Esophagus squamous epithelium (tissue), 5 donors: Measurements from ENCODE around the gene PEX11A. TPM values are rescaled to one million over a fixed set of nuclear protein-coding genes. Genes with fewer than 3 reads are reported as not detected.

Source experiments
- DNase-seq: peaks from one replicate; lab custom pipeline; 2025; lab: John Stamatoyannopoulos, UW
- H3K27ac ChIP-seq, 4 donors: fragments of 200-600 bp; sonication (generic); one replicate each; pipeline ENCODE4 v1.5.1; 2016 to 2019; ENCODE audit warnings: mild to moderate bottlenecking in 1 of 4
- H3K27me3 ChIP-seq, 4 donors: fragments of 200-600 bp; sonication (generic); 1 replicate in 3 of 4; 2 replicates in 1 of 4; pipeline versions ENCODE4 v1.5.1 to v1.6.0; 2017 to 2021; ENCODE audit warnings: antibody characterized with exemption in 1 of 4
- H3K36me3 ChIP-seq, 3 donors: fragments of 200-600 bp; sonication (generic); one replicate each; pipeline ENCODE4 v1.5.1; 2016 to 2019
- H3K4me1 ChIP-seq, 3 donors: fragments of 200-600 bp; sonication (generic); one replicate each; pipeline ENCODE4 v1.5.1; 2017 to 2019
- H3K4me3 ChIP-seq, 4 donors: fragments of 200-600 bp; sonication (generic); 1 replicate in 3 of 4; 2 replicates in 1 of 4; pipeline ENCODE4 v1.5.1; 2016 to 2019; ENCODE audit warnings: mild to moderate bottlenecking in 2 of 4, moderate library complexity in 1 of 4
- H3K9me3 ChIP-seq, 3 donors: fragments of 200-600 bp; sonication (generic); one replicate each; pipeline ENCODE4 v1.5.1; 2016 to 2019
- CTCF ChIP-seq, 6 experiments: fragments of 450-650 bp in 4 of 6; fragments of 200-600 bp in 2 of 6; sonication (generic) in 2 of 6; IDR thresholded peaks; one replicate each; pipeline ENCODE4 v1.5.1; 2016 to 2019; ENCODE audit warnings: antibody characterized with exemption in 6 of 6, mild to moderate bottlenecking in 4 of 6, moderate library complexity in 4 of 6
- POLR2A ChIP-seq, 4 donors: fragments of 450-650 bp; IDR thresholded peaks; one replicate each; pipeline ENCODE4 v1.6.1; 2017; ENCODE audit warnings: antibody characterized with exemption in 4 of 4, mild to moderate bottlenecking in 4 of 4, moderate library complexity in 3 of 4
- WGBS, 2 donors: methylation state at CpG; one replicate each; pipeline ENCODE4 v1.1.5; 2018; 5-methylcytosine and 5-hydroxymethylcytosine counted together
- intact Hi-C: fragments of 100-400 bp; cut with DNase I; formaldehyde crosslinking; loops from one replicate; pipeline ENCODE4 v1.15.0; 2022
- total RNA-seq, 4 donors: library from RNA; depleted of rRNA; stranded (reverse); fragments of >200 nt; gene quantifications; one replicate each; pipeline ENCODE4 v1.1.0, GENCODE V29; 2016
- donor health status: DM: yes; HTN: yes; CAD: no.

The PEX11A gene
- total RNA-seq, 4 donors from 2014 or later, result 3.1 to 6.7 (median 5.6) TPM

DNA sequence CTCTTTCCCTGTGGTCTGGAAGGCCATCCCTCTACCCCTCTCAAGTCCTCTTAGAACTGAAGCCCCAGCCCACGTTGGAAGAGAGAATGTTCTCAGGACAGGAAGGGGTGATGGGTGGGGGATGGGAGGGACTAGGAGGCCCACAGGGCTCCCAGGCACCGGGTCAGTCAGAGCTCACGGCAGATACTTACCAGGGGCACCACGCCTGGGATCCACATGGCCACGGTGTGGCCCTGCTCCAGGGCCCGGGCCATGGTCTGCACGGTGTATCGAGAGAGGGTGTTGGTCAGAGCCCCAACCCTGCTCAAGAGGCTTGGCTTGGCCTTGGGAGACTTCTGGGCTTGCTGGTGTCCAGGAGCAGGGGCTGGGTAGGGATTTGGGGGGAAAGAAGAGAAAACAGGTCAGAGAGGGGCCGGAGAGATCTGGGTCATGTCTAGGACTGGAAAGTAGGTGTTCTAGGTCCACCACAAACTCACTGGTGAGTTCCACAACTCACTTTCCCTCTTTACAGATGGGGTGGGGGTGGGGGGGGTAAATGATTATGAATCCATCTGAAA is 21.2 kb downstream of the PEX11A start:
- 77 to 90% methylated on average over 6 to 8 of the region's 9 CpGs for WGBS, 2 donors
- Histone ChIP-seq H3K27me3 (peaks cover 0 to 9% (median 0%) of the 10 kb centered on the region in 4 donors), H3K4me3 (no peak overlapping the region), H3K27ac (no peak overlapping the region), H3K36me3 (no peaks in the 10 kb centered on the region), H3K9me3 (no peaks in the 10 kb centered on the region), H3K4me1 (peaks cover 4 to 23% (median 8%) of the 10 kb centered on the region in 3 donors)
- intact Hi-C loops, result no loop called here
- DNase-seq, result no peak
- TF ChIP-seq POLR2A (IDR thresholded peaks at IDR 0.05), result no peak
- no peak for TF ChIP-seq CTCF (IDR thresholded peaks at IDR 0.05)

GRCh38 chr15:89668171-89668570 is 22.4 kb downstream of the PEX11A start:
- peaks cover 4 to 28% (median 8%) of the 10 kb centered on the region in 3 donors for H3K4me1 ChIP-seq
- no peak overlapping the region for H3K27ac ChIP-seq
- H3K36me3 ChIP-seq, result no peaks in the 10 kb centered on the region
- WGBS, 2 donors, result 86 to 98% methylated on average over 3 of the region's 3 CpGs
- intact Hi-C loops, result no loop called here
- DNase-seq, result no peak
- TF ChIP-seq CTCF (IDR thresholded peaks at IDR 0.05) (no peak), POLR2A (IDR thresholded peaks at IDR 0.05) (no peak)
- no peak overlapping the region for H3K4me3 ChIP-seq
- H3K27me3 ChIP-seq, result peaks cover 0 to 9% (median 0%) of the 10 kb centered on the region in 4 donors
- H3K9me3 ChIP-seq, result no peaks in the 10 kb centered on the region

GRCh38 chr15:89667706-89667960 is 22.9 kb downstream of the PEX11A start:
- no peak overlapping the region for H3K27ac ChIP-seq
- DNase-seq, result no peak
- H3K36me3 ChIP-seq, result no peaks in the 10 kb centered on the region
- H3K4me3 ChIP-seq, result no peak overlapping the region
- peaks cover 9 to 32% (median 10%) of the 10 kb centered on the region in 3 donors for H3K4me1 ChIP-seq
- TF ChIP-seq POLR2A (IDR thresholded peaks at IDR 0.05), result no peak
- TF ChIP-seq CTCF (IDR thresholded peaks at IDR 0.05), result no peak
- H3K9me3 ChIP-seq, result no peaks in the 10 kb centered on the region
- H3K27me3 ChIP-seq, result peaks cover 0 to 9% (median 0%) of the 10 kb centered on the region in 4 donors
- intact Hi-C loops, result no loop called here
- 89 to 93% methylated on average over 5 to 6 of the region's 7 CpGs for WGBS, 2 donors

DNA sequence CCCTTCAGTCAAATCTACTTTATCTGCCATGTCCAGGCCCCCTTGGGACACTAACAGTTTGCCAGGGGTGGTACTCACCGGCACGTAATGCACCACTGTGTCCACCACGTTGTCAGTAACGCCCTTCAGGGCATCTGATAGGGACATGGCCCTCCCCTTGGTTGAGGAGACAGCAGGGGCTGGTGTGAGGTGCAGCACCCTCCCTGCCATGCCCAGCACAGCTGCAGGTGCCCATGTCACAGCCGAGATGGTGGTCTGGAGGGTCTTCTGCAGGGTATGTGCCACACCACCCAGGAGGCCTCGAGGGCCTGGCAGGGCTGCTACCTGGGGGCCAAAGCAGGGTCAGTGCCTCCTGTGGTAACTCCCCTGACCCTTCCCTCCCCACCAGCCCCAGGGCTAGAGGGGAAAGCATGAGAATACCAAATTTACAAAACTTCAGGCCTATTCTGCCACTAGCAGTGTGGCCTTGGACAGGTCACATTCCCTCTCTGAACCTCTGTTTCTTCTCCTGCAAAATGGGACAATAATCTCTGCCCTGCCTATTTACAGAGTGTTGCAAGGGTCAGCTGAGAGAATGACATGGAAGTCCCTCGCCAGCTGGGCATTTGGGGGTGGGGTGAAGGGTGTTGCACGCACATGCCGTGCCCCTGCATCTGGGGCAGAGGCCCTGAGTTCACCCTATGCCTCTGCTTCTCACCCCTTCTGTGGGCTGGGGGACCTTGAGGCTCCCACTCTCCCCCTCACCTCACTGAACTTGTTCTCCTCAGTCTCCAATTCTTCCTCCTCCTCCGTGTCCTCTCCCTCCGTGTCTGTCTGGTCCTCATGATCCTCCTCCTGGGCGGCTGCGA is 23.5 kb downstream of the PEX11A start:
- peak overlapping the region in 1 of 4 donors; percentile 94 for H3K27ac ChIP-seq
- H3K4me1 ChIP-seq, result peaks cover 11 to 34% (median 11%) of the 10 kb centered on the region in 3 donors
- H3K9me3 ChIP-seq, result no peaks in the 10 kb centered on the region
- 77 to 90% methylated on average over 5 to 7 of the region's 13 CpGs for WGBS, 2 donors
- intact Hi-C loops, result no loop called here
- TF ChIP-seq POLR2A (IDR thresholded peaks at IDR 0.05) (no peak), CTCF (IDR thresholded peaks at IDR 0.05) (no peak)
- H3K27me3 ChIP-seq, result peaks cover 0 to 9% (median 0%) of the 10 kb centered on the region in 4 donors
- no peak for DNase-seq
- H3K4me3 ChIP-seq, result no peak overlapping the region
- no peaks in the 10 kb centered on the region for H3K36me3 ChIP-seq

- intact Hi-C loops, result no loop called here
- 67% methylated on average over 1 of the region's 8 CpGs; no CpG with 5 or more reads in 1 of the 2 donors for WGBS, 2 donors
These were observed 24.2 kb downstream of the PEX11A start for GRCh38 chr15:89666184-89666857.

More at GRCh38 chr15:89666184-89666857, 24.2 kb downstream of the PEX11A start:
- Histone ChIP-seq H3K4me3 (peak overlapping the region in 3 of 4 donors; percentile 44 to 68 (median 49)), H3K9me3 (no peaks in the 10 kb centered on the region), H3K4me1 (peaks cover 11 to 35% (median 11%) of the 10 kb centered on the region in 3 donors), H3K27me3 (peaks cover 0 to 9% (median 0%) of the 10 kb centered on the region in 4 donors), H3K36me3 (no peaks in the 10 kb centered on the region), H3K27ac (peak overlapping the region; percentile 75 to 94 (median 84))
- TF ChIP-seq POLR2A (IDR thresholded peaks at IDR 0.05) (no peak), CTCF (IDR thresholded peaks at IDR 0.05) (no peak)
- DNase-seq, result no peak
